ENCODE results near the gene WTAP. TPM values are rescaled to one million over a fixed set of nuclear protein-coding genes. Genes with fewer than 3 reads are reported as not detected.
"Not testable (repeated sequence)": the region's sequence is repeated elsewhere in the genome, so short reads cannot be mapped to it uniquely, and the experiment has no call there.

The WTAP gene
- total and polyA plus RNA-seq, 2 of the 8 experiments (the other 6 are each of a cell fraction or from before 2014, with no cell fraction given), result 32.6 to 120 TPM

DNA sequence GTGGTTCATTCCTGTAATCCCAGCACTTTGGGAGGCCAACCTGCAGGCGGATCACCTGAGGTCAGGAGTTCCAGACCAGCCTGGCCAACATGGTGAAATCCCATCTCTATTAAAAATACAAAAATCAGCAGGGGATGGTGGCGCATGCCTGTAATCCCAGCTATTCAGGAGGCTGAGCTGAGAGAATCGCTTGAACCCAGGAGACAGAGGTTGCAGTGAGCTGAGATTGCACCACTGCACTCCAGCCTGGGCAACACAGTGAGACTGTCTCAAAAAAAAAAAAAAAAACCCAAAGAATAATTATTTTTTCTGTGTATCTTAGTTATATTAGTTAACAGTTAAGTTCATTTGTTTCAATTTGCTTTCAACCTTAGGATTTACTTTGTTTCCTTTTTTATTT, 2.1 kb upstream of the WTAP start:
- POLR2A ChIA-PET (ENCODE audit: partially characterized antibody), result interaction anchor here (0.8 to 6.7 kb wide), 4 partner anchors 15 to 64 kb away, joined by 3 to 86 read pairs (median 50); partner anchors contain the start of genes ACAT2, MRPL18, SOD2 and TCP1
- 0 out of 8 replicates have a peak overlapping the region, but pooled peaks of 1 of the 4 experiments have one; percentile 98 for H3K4me3 ChIP-seq (ENCODE audit: extremely low read depth in 1 of 4, insufficient read depth in 2 of 4, low read depth in 3 of 4, low read length in 4 of 4)
- H3K18ac ChIP-seq (ENCODE audit: extremely low read depth, low read length); H3K27ac ChIP-seq (ENCODE audit: low read depth, low read length); H3K4ac ChIP-seq (replicated peaks; ENCODE audit: insufficient read length, low read depth, low read length); CTCF ChIA-PET (ENCODE audit: partially characterized antibody); H3K4me1 ChIP-seq (replicated peaks in 1 of 4; ENCODE audit: control insufficient read depth in 3 of 4, insufficient read depth in 4 of 4, low read length in 3 of 4); H3K9ac ChIP-seq (replicated peaks in 1 of 4; ENCODE audit: extremely low read depth in 1 of 4, low read depth in 3 of 4, low read length in 3 of 4); H2BK5ac ChIP-seq (ENCODE audit: low read depth, low read length); H2BK120ac ChIP-seq (replicated peaks; ENCODE audit: low read depth, low read length); H4K5ac ChIP-seq (ENCODE audit: insufficient read length, low read depth, low read length); H3K79me1 ChIP-seq (ENCODE audit: low read depth, low read length); H3K9me3 ChIP-seq (ENCODE audit: insufficient read depth in 2 of 2, low read depth in 1 of 2, low read length in 1 of 2); FAIRE-seq; H4K8ac ChIP-seq (ENCODE audit: extremely low read depth, insufficient read depth, low read length); H3K14ac ChIP-seq (ENCODE audit: insufficient read length); H3K27me3 ChIP-seq (replicated peaks in 1 of 4; ENCODE audit: control insufficient read depth in 3 of 4, extremely low read depth in 1 of 4, insufficient read depth in 3 of 4, low read length in 3 of 4); H3K56ac ChIP-seq (replicated peaks; ENCODE audit: insufficient read length, low read depth, low read length); H4K91ac ChIP-seq (replicated peaks; ENCODE audit: insufficient read length, low read length); H2BK12ac ChIP-seq (ENCODE audit: low read depth, low read length); DNase-seq (ENCODE audit: low read depth in 1 of 2, low spot score in 2 of 2); H2BK20ac ChIP-seq (ENCODE audit: low read length); H2AFZ ChIP-seq (ENCODE audit: low read length); H3K36me3 ChIP-seq (ENCODE audit: control insufficient read depth in 2 of 4, insufficient read depth in 4 of 4, low read length in 3 of 4); H3K23me2 ChIP-seq (ENCODE audit: low read depth, low read length); H2AK5ac ChIP-seq (ENCODE audit: low read depth, low read length); H2BK15ac ChIP-seq (ENCODE audit: low read length); H3K23ac ChIP-seq (ENCODE audit: insufficient read length): not testable (repeated sequence)
- peaks cover 8 to 13% of the 10 kb centered on the region in 2 experiments for H4K20me1 ChIP-seq (replicated peaks in 1 of 2; ENCODE audit: control insufficient read depth in 1 of 2, insufficient read depth in 2 of 2, low read length in 2 of 2)
- H3K4me2 ChIP-seq (ENCODE audit: insufficient read depth in 1 of 2, low read depth in 2 of 2, low read length in 2 of 2), result peak overlapping the region in 1 of 2 experiments; percentile 42; a peak in 1 of 4 replicates
- whole genome bisulfite sequencing, 2 experiments (ENCODE audit: extremely low coverage in 1 of 2, insufficient coverage in 1 of 2, insufficient read length in 1 of 2, insufficient replicate concordance in 2 of 2, low coverage in 1 of 2, low lambda C conversion rate in 2 of 2, missing lambda C conversion rate in 1 of 2), result 86% methylated on average over 3 of the region's 3 CpGs; no CpG with 5 or more reads in 1 of the 2 experiments
- peaks cover 23 to 78% of the 10 kb centered on the region in 2 experiments for H3K79me2 ChIP-seq (ENCODE audit: control insufficient read depth in 1 of 2, insufficient read depth in 2 of 2, low read length in 2 of 2)
